Endothelial cell of umbilical vein (primary cell): ENCODE data around the gene SLC9B2. TPM values are rescaled to one million over a fixed set of nuclear protein-coding genes. Genes with fewer than 3 reads are reported as not detected.

Experiments used
- BruUV-seq: library from RNA; stranded (reverse); fragments of 400-500 nt; replicated peaks from 2 replicates; lab custom pipeline; 2021; lab: Mats Ljungman, UMichigan
- CTCF ChIA-PET: fragments of 300-600, 350-600 bp; sonication (Branson Sonifier 250); formaldehyde crosslinking; loops from one replicate; lab custom pipeline; 2021; ENCODE audit warnings: antibody characterized with exemption, inconsistent platforms; lab: Charles Lee
- POLR2A ChIA-PET: fragments of 300-600, 350-600 bp; sonication (Branson Sonifier 250); formaldehyde crosslinking; loops from one replicate; lab custom pipeline; 2021; ENCODE audit warnings: antibody characterized with exemption, inconsistent platforms; lab: Charles Lee
- DNase-seq: peaks from one replicate; pipeline ENCODE4 v3.0.0-alpha.2; 2011; ENCODE audit warnings: low read depth, low spot score
- FAIRE-seq: peaks from 2 replicates; lab custom pipeline; 2011; peaks lifted over from hg19 to GRCh38; lab: Jason Lieb, UNC
- H2AFZ ChIP-seq: 2 replicates; pipeline ENCODE4 v1.6.0; 2012; ENCODE audit warnings: low read depth, low read length, control low read depth, inconsistent platforms
- H3K27ac ChIP-seq: 2 replicates; pipeline ENCODE4 v1.5.1; 2011; ENCODE audit warnings: low read depth, mild to moderate bottlenecking, control low read depth, low read length, moderate library complexity; ENCODE audit not compliant: insufficient read depth
- H3K27me3 ChIP-seq, 2 experiments: 2 replicates each; pipeline versions ENCODE4 v1.6.0 to v1.6.1; 2011; ENCODE audit warnings: low read length in 2 of 2, mixed read lengths in 1 of 2; ENCODE audit not compliant: control insufficient read depth in 2 of 2, insufficient read depth in 2 of 2
- H3K36me3 ChIP-seq, 2 experiments: 2 replicates in 1 of 2; 3 replicates in 1 of 2; pipeline ENCODE4 v1.5.1; 2011; ENCODE audit warnings: low read length in 2 of 2, mild to moderate bottlenecking in 1 of 2, moderate library complexity in 1 of 2; ENCODE audit not compliant: control insufficient read depth in 2 of 2, insufficient read depth in 2 of 2; ENCODE audit errors: extremely low read depth in 1 of 2
- H3K4me1 ChIP-seq: 3 replicates; pipeline ENCODE4 v1.5.1; 2011; ENCODE audit warnings: mild to moderate bottlenecking, low read length; ENCODE audit not compliant: control insufficient read depth, insufficient read depth; ENCODE audit errors: extremely low read depth
- H3K4me2 ChIP-seq: 2 replicates; pipeline ENCODE4 v1.6.1; 2011; ENCODE audit warnings: low read length, control low read depth, mixed read lengths; ENCODE audit not compliant: insufficient read depth
- H3K4me3 ChIP-seq, 3 experiments: fragments of 200-600 bp in 1 of 3; sonication (generic), shearing (Covaris generic) in 1 of 3; replicated peaks in 1 of 3; 2 replicates each; pipeline ENCODE4 v1.5.1; 2011 to 2016; ENCODE audit warnings: control low read depth in 3 of 3, low read length in 3 of 3, mild to moderate bottlenecking in 2 of 3, inconsistent platforms in 1 of 3, low read depth in 1 of 3, moderate library complexity in 1 of 3; ENCODE audit not compliant: insufficient read depth in 1 of 3
- H3K79me2 ChIP-seq: 2 replicates; pipeline ENCODE4 v1.6.0; 2012; ENCODE audit warnings: low read length, inconsistent platforms; ENCODE audit not compliant: control insufficient read depth, insufficient read depth
- H3K9ac ChIP-seq: replicated peaks from 2 replicates; pipeline ENCODE3; 2011; ENCODE audit warnings: low read length, control low read depth; ENCODE audit not compliant: insufficient read depth; ENCODE audit errors: extremely low read depth
- H3K9me1 ChIP-seq: replicated peaks from 3 replicates; pipeline ENCODE4 v1.6.0; 2011; ENCODE audit warnings: mild to moderate bottlenecking, low read length; ENCODE audit not compliant: control insufficient read depth, insufficient read depth; ENCODE audit errors: extremely low read depth
- H3K9me3 ChIP-seq: replicated peaks from 2 replicates; pipeline ENCODE4 v1.5.1; 2012; ENCODE audit warnings: low read length, inconsistent platforms; ENCODE audit not compliant: control insufficient read depth, insufficient read depth
- H4K20me1 ChIP-seq: replicated peaks from 2 replicates; pipeline ENCODE3; 2011; ENCODE audit warnings: mild to moderate bottlenecking, low read length; ENCODE audit not compliant: control insufficient read depth, insufficient read depth; ENCODE audit errors: extremely low read depth
- CTCF ChIP-seq, 2 donors: IDR thresholded peaks; 1 replicate in 1 of 2; 2 replicates in 1 of 2; pipeline ENCODE4 v1.5.1; 2011; ENCODE audit warnings: low read length in 2 of 2, mild to moderate bottlenecking in 2 of 2, moderate library complexity in 2 of 2, control low read depth in 1 of 2, inconsistent platforms in 1 of 2, low read depth in 1 of 2; ENCODE audit not compliant: insufficient read depth in 1 of 2; ENCODE audit errors: extremely low read depth in 1 of 2
- EZH2 ChIP-seq: IDR thresholded peaks from 2 replicates; pipeline ENCODE4 v1.6.1; 2012; ENCODE audit warnings: borderline replicate concordance, low read depth, mild to moderate bottlenecking, moderate library complexity, low read length, inconsistent platforms; ENCODE audit not compliant: severe bottlenecking
- FOS ChIP-seq: IDR thresholded peaks from 2 replicates; pipeline ENCODE4 v1.6.1; 2011; ENCODE audit warnings: mild to moderate bottlenecking, low read length, moderate library complexity, borderline replicate concordance; ENCODE audit not compliant: insufficient read depth
- GATA2 ChIP-seq: IDR thresholded peaks from 2 replicates; pipeline ENCODE4 v1.7.0; 2011; ENCODE audit warnings: low read depth, mild to moderate bottlenecking, moderate library complexity, mixed read lengths, low read length; ENCODE audit not compliant: insufficient read length, insufficient read depth
- JUN ChIP-seq: IDR thresholded peaks from 2 replicates; pipeline ENCODE4 v1.6.1; 2011; ENCODE audit warnings: borderline replicate concordance, low read depth; ENCODE audit not compliant: insufficient read length, insufficient read depth
- MAX ChIP-seq: IDR thresholded peaks from 2 replicates; pipeline ENCODE4 v1.6.1; 2011; ENCODE audit not compliant: insufficient read depth, insufficient read length
- MYC ChIP-seq: IDR thresholded peaks from one replicate; pipeline ENCODE4 v1.6.1; 2011; ENCODE audit warnings: mild to moderate bottlenecking, low read depth, low read length
- POLR2A ChIP-seq: IDR thresholded peaks from 2 replicates; pipeline ENCODE4 v1.6.1; 2012; ENCODE audit warnings: low read depth, mild to moderate bottlenecking, control low read depth, low read length
- POLR2AphosphoS5 ChIP-seq: IDR thresholded peaks from 2 replicates; pipeline ENCODE4 v1.6.1; 2012; ENCODE audit warnings: low read depth, mild to moderate bottlenecking, control low read depth, low read length, moderate library complexity; ENCODE audit not compliant: insufficient read depth
- dilution Hi-C: fragments of 300-500 bp; cut with MboI; formaldehyde crosslinking; loops from one replicate; pipeline ENCODE4 v1.15.0; 2019; ENCODE audit warnings: low sequenced_read_pairs; ENCODE audit not compliant: extremely low pct_ligation_motif_present
- intact Hi-C: fragments of 100-400 bp; cut with micrococcal nuclease; formaldehyde crosslinking; loops from one replicate; pipeline ENCODE4 v1.10.0; 2022
- polyA plus RNA-seq, 4 experiments: library from polyadenylated mRNA; depleted of rRNA in 3 of 4; stranded (reverse) in 3 of 4; unstranded in 1 of 4; fragments of >200 nt; gene quantifications; 2 replicates each; pipeline versions ENCODE4 v1.2.1 to v1.2.3, GENCODE V29; 2011 to 2012; ENCODE audit warnings: missing spikeins in 1 of 4
- total RNA-seq: library from RNA; stranded (reverse); gene quantifications from 2 replicates; pipeline ENCODE4 v1.2.3, GENCODE V29; 2021

SLC9B2 gene
- total and polyA plus RNA-seq, 2 donors (not counting 3 experiments of a cell fraction or from before 2014, with no cell fraction given): 9.6 to 23.5 TPM

GRCh38 chr4:103008875-103009729 lies 67.5 kb downstream of the SLC9B2 start:
- intact Hi-C loops: loop anchor here (1.0 to 2.0 kb wide), 5 partner anchors 389 to 664 kb away; partner anchors contain the start of genes NFKB1 and SLC39A8
- Histone ChIP-seq H3K27me3 (peaks cover 2% of the 10 kb centered on the region in 2 experiments), H3K36me3 (no peaks in the 10 kb centered on the region), H3K4me1 (no peaks in the 10 kb centered on the region), H3K4me2 (no peak overlapping the region), H3K9ac (no peak overlapping the region), H3K9me3 (no peaks in the 10 kb centered on the region), H2AFZ (no peak overlapping the region), H3K4me3 (no peak overlapping the region), H3K79me2 (no peaks in the 10 kb centered on the region), H3K9me1 (no peaks in the 10 kb centered on the region), H4K20me1 (no peaks in the 10 kb centered on the region), H3K27ac (no peak overlapping the region)
- DNase-seq: peak; percentile 76
- TF ChIP-seq MYC (no peak), CTCF (IDR thresholded peaks at IDR 0.05; ENCODE audit: extremely low read depth in 1 of 2, insufficient read depth in 1 of 2, low read depth in 1 of 2, low read length in 2 of 2) (peak; percentile 49 to 51)
- dilution Hi-C loops: no loop called here
- peak; percentile 88 for FAIRE-seq
- CTCF ChIA-PET: interaction anchor here (0.6 to 3.5 kb wide), 20 partner anchors 9 to 589 kb away, joined by 3 to 116 read pairs (median 5); partner anchors contain the start of genes NFKB1 and UBE2D3
- POLR2A ChIA-PET: interaction anchor here (0.8 kb wide), 1 partner anchor 181 kb away, joined by 3 read pairs; no protein-coding TSS in a partner anchor
- no TSS peak for BruUV-seq

GRCh38 chr4:103002551-103002950 lies 74.0 kb downstream of the SLC9B2 start:
- no TSS peak for BruUV-seq
- peak; percentile 27 for DNase-seq
- no peaks in the 10 kb centered on the region for H3K79me2 ChIP-seq
- no peaks in the 10 kb centered on the region for H3K9me3 ChIP-seq
- peaks cover 2 to 3% of the 10 kb centered on the region in 2 experiments for H3K27me3 ChIP-seq
- H3K4me1 ChIP-seq: no peaks in the 10 kb centered on the region
- no peak overlapping the region for H3K27ac ChIP-seq
- ChIA-PET POLR2A (no interaction called here), CTCF (interaction anchor here (1.1 kb wide), 1 partner anchor 382 kb away, joined by 4 read pairs; no protein-coding TSS in a partner anchor)
- TF ChIP-seq EZH2 (no peak), GATA2 (no peak), MYC (no peak), MAX (no peak), FOS (no peak), CTCF (IDR thresholded peaks at IDR 0.05; ENCODE audit: extremely low read depth in 1 of 2, insufficient read depth in 1 of 2, low read depth in 1 of 2, low read length in 2 of 2) (no peak), JUN (no peak), POLR2AphosphoS5 (no peak), POLR2A (no peak)
- FAIRE-seq: peak; percentile 37
- H3K4me3 ChIP-seq: no peak overlapping the region
- H3K4me2 ChIP-seq: no peak overlapping the region
- no peaks in the 10 kb centered on the region for H3K9me1 ChIP-seq
- H3K9ac ChIP-seq: no peak overlapping the region
- no peaks in the 10 kb centered on the region for H4K20me1 ChIP-seq
- dilution Hi-C loops: no loop called here
- H2AFZ ChIP-seq: no peak overlapping the region
- intact Hi-C loops: no loop called here
- no peaks in the 10 kb centered on the region for H3K36me3 ChIP-seq
